C4-2B (cell line): ENCODE data around the gene PROSER2.

Experiments used
- H3K27ac ChIP-seq: fragments of 450-650 bp; 2 replicates; pipeline ENCODE4 v1.5.1; 2017
- CTCF ChIP-seq: fragments of 450-650 bp; conservative IDR thresholded peaks from 2 replicates; pipeline ENCODE4 v1.5.1; 2017; ENCODE audit warnings: mild to moderate bottlenecking
- ZFX ChIP-seq: fragments of 450-650 bp; IDR thresholded peaks from 2 replicates; pipeline ENCODE4 v1.6.1; 2017

The PROSER2 gene

GRCh38 chr10:11876324-11876723 lies 53.2 kb downstream of the PROSER2 start:
- TF ChIP-seq CTCF (no peak), ZFX (no peak)
- H3K27ac ChIP-seq = peak overlapping the region; percentile 80

DNA sequence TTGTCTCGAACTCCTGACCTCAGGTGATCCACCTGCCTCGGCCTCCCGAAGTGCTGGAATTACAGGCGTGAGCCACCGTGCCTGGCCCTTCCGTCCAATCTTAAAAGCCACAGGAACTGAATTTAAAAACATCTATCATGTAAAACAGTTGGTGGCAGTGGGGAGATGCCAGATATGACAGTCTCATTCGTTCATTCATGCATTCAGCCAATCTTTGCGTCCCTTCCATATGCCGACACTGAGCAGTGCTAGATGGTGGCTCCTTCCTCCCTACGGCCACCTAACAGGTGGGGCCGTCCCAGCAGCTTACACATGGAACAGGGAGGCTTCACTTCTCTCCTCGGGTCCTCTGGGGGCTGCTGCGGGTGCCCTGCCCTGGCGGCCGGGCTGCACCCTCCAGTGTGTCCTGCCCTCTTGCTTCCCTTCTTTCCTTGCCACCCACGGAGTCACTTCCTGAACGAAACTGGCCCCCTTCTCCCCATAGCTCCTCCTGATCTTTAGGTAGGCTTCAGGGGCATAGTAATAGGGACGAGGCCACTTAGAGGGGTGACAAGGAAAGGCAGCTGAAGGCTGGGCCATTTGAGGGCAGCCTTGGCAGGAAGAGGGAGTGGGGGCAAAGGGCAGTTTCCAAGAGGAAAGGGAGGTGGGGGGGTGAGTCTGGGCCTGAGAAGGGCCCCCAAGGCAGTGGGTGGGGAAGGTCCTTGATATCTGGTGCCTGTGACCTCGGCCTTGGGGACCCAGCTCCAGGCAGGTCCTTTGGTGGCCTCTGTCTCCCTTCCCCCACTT lies 53.8 kb downstream of the PROSER2 start:
- no peak overlapping the region; the same call in 1 of the 2 replicates for H3K27ac ChIP-seq
- TF ChIP-seq CTCF = no peak
- no peak for TF ChIP-seq ZFX

- TF ChIP-seq CTCF = no peak
- no peak for TF ChIP-seq ZFX
- H3K27ac ChIP-seq = no peak overlapping the region
Observed at GRCh38 chr10:11877591-11877905, 54.4 kb downstream of the PROSER2 start.

DNA sequence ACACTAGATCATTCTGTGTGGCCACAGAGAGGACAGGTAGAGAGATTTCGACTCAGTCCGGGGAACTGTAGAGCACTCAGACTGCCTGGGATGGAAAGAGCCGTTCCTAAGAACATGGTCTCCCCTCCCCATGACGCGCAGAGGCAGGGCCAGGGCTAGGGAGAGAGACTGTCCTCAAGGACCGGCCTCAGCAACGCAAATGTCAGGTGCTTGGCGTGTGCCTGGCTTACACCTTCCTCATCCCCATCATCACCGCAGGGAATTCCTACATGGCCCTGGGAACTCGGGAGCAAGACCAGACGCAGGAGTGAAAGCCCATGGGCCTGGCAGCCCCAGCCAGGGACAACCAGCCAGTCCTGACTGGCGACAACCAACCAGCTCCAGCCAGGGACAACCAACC lies 55.6 kb downstream of the PROSER2 start:
- TF ChIP-seq ZFX = no peak
- TF ChIP-seq CTCF = no peak
- H3K27ac ChIP-seq = no peak overlapping the region

DNA sequence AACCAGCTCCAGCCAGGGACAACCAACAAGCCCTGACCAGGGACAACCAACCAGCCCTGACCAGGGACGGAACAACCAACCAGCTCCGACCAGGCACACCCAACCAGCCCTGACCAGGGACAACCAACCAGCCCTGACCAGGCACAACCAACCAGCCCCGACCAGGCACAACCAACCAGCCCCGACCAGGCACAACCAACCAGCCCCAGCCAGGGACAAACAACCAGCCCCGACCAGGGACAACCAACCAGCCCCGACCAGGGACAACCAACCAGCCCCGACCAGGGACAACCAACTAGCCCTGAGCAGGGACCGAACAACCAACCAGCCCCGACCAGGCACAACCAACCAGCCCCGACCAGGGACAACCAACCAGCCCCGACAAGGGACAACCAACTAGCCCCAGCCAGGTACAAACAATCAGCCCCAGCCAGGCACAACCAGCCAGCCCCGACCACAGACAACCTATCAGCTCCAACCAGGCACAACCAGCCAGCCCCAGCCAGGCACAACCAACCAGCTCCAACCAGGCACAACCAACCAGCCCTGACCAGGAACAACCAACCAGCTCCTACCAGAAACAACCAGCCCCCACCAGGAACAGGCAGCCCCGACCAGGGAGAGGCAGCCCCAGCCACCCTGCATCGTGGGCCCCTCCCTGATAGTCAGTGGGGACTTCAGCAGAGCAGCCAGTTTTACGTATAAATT lies 56.4 kb downstream of the PROSER2 start:
- no peak overlapping the region for H3K27ac ChIP-seq
- TF ChIP-seq CTCF (no peak), ZFX (no peak)

DNA sequence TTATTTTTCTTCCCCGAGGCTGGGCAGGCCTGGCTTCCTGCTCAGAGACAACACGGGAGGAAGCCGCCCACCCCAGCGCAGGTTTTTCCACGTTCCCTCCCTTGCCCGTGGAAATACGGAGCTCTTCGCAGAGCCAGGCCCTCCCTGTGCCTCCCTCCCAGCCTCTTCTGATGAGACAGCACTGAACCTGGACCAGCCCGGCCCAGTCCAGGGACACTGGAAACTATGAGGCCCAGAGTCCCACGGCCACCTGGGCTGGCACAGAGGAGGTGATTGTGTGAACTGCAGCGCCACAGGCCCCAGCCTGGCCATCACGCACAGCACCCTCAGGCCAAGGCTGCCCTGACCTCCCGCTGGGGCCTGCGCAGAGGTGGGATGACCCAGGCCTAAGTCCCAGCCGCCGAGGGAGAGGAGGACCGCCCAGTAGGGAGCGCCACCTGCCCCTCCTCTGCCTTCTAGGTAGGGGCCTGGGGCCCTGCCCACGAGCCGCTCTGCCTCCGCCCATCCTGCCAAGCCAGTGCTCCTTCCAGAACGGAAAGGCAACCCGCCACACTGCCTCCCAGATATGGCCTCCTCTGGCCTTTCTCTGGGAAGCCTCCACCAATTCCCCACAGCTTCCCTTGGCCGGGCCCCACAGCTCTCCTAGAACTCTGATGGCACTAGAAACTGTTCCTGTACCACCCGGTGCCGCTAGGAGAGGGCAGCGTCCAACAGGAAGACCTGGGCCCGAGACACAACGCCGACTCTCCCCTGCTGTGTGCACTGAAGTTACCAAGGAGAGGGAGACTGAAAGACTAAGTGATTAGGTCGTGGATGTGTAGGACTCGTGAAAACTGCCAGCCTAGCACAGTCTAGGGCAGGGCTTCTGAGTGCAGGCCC lies 57.2 kb downstream of the PROSER2 start:
- TF ChIP-seq CTCF = no peak
- no peak for TF ChIP-seq ZFX
- no peak overlapping the region for H3K27ac ChIP-seq

GRCh38 chr10:11881030-11881476 lies 57.9 kb downstream of the PROSER2 start:
- no peak for TF ChIP-seq ZFX
- TF ChIP-seq CTCF = no peak
- no peak overlapping the region for H3K27ac ChIP-seq
